ENCODE data around the gene UBE2QL1. TPM values are rescaled to one million over a fixed set of nuclear protein-coding genes. Genes with fewer than 3 reads are reported as not detected.

The UBE2QL1 gene
- total and polyA plus RNA-seq, 5 donors: 5.5 to 16.7 (median 13.5) TPM

DNA sequence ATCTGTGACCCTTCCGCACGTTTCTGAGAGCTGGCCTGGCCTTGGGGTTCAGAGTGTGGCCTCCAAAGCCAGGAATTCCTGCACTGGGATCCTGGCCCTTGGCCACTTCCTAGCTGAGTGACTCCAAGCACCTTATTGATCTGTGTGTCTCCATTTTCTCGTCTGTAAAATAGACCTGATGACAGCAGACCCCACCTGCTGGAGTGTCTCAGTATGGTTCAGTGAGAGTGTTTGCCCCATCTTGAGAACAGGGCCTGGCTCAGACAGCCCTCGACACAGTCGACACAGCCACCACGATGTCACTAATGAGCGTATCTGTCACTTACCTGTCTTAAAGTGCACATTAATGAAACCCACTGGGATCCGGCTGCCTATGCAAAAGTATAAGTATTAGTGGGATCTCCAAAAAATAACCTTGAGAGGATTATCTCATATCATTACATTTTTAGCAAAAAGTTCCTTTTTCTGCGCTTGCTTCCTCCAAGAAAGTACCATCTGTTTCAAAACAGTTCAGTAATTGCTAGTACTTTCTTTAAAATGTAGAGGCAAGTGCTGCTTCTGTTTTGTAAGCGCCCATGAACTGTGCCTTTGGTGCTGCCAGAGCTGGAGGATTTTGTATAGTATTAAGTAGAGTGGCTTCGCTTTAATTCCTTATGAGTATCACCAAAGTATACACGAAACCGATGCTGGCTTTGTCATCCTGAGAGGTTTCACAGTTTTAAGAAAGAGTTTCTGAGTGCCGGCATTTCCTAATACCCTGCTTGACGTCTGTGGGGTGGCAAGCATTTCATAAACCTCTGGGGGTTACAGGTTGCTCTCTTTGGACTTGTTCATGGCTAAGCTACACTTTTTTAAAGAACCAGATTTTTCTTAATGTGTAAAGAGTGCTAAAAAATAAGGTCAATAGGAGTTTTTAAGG lies 31.7 kb downstream of the UBE2QL1 start:
- WGBS: 82% methylated on average over 15 of the region's 15 CpGs
- no peaks in the 10 kb centered on the region for H3K27me3 ChIP-seq (ENCODE audit: control insufficient read depth, insufficient read depth)
- ATAC-seq: no peak
- DNase-seq: no peak
- H3K9me3 ChIP-seq (ENCODE audit: control insufficient read depth, low read length): no peaks in the 10 kb centered on the region
- no peak overlapping the region for H3K27ac ChIP-seq (ENCODE audit: low read length)
- intact Hi-C loops (cut with DNase I): no loop called here
- H3K4me3 ChIP-seq (ENCODE audit: low read length): no peak overlapping the region
- H3K4me1 ChIP-seq (ENCODE audit: control insufficient read depth, insufficient read depth, low read length): no peaks in the 10 kb centered on the region

DNA sequence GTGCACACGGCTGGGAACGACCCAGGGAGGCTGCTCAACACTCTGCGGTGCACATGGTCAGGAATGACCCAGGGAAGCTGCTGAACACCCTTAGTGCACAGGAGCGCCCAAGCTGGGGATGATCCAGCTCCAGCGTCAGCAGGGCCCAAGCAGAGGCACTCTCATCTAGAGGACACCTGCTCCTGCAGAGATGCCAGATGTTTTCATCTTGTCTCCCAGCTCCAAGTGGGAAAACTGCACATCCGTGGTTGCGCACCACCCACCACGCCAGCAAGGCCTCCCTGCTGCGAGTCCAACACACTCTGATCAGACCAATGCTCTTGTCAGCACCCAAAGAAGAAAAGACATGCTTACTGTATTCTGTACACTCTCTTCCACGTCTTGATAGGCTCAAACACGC lies 34.1 kb downstream of the UBE2QL1 start:
- intact Hi-C loops (cut with DNase I): no loop called here

DNA sequence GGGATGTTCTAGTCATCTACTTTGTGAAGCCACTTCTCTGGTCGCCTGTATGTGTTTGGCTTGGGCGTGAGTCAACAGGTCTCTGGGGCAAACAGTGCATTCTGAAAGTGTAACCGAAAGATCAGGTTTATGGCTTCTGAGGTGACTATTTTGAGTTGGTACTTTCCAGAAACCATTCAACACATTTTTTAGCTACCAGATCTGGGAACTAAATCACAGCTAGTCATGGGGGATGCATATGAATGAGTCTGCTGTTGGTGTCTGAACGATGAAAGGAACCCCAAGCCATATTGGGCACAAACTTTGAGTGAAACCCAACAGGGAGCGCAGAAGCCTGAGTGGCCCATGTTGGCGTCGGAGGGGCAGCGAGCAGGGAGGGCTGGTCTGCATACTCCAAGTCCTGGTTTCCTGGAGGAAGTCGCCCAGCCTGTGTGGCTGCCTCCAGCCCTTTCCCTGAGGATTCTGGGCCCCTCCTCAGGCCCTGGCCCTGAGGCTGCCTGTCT lies 35.3 kb downstream of the UBE2QL1 start:
- no peak overlapping the region for H3K4me3 ChIP-seq (ENCODE audit: low read length)
- ATAC-seq: no peak
- no peaks in the 10 kb centered on the region for H3K9me3 ChIP-seq (ENCODE audit: control insufficient read depth, low read length)
- H3K27me3 ChIP-seq (ENCODE audit: control insufficient read depth, insufficient read depth): no peaks in the 10 kb centered on the region
- no peak overlapping the region for H3K27ac ChIP-seq (ENCODE audit: low read length)
- WGBS: 88% methylated on average over 9 of the region's 9 CpGs
- intact Hi-C loops (cut with DNase I): no loop called here
- DNase-seq: no peak
- peaks cover 2% of the 10 kb centered on the region for H3K4me1 ChIP-seq (ENCODE audit: control insufficient read depth, insufficient read depth, low read length)

More for the DNA sequence above, 34.1 kb downstream of the UBE2QL1 start:
- H3K27ac ChIP-seq (ENCODE audit: low read length): no peak overlapping the region
- DNase-seq: no peak
- WGBS: 91% methylated on average over 11 of the region's 11 CpGs
- no peak for ATAC-seq
- no peaks in the 10 kb centered on the region for H3K9me3 ChIP-seq (ENCODE audit: control insufficient read depth, low read length)
- no peaks in the 10 kb centered on the region for H3K27me3 ChIP-seq (ENCODE audit: control insufficient read depth, insufficient read depth)
- H3K4me3 ChIP-seq (ENCODE audit: low read length): no peak overlapping the region
- H3K4me1 ChIP-seq (ENCODE audit: control insufficient read depth, insufficient read depth, low read length): peaks cover 1% of the 10 kb centered on the region

DNA sequence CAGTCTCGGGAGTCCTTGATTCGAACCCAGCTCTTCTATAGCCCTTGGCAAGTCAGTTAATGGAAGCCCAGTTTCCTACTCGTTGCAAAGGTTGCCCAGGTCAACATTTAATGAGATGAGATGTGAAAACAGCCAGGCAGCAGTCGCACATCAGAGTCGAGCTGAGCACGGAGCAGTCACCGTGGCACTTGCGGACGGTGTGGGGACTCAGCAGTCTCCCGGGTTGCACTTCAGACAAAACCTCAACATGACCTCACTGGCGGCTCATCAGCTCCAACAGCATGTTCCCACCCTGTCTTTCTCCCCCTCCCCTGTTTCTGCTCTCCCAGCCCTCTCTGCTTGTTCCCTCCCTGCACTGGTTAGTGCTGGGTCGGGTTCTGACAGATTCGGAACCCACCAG lies 35.8 kb downstream of the UBE2QL1 start:
- WGBS: 84% methylated on average over 13 of the region's 13 CpGs
- no peak overlapping the region for H3K4me3 ChIP-seq (ENCODE audit: low read length)

DNA sequence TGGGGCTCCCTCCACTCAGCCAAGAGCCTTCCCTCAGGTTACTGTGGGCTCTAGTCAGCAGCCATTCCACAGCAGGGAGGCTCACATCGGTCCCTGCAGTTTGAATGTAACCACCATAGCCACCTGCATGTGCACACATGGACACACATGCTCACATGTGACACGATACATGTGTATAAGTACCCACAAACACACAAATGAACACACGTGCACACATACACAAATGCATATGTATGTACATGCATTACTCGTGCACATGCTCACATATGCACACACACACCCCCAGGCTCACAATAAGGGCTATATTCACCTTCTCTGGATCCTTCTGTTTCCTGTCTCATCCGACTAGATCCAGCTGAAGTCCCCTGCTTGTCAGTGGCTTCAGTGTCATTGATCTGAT lies 36.2 kb downstream of the UBE2QL1 start:
- Histone ChIP-seq H3K9me3 (ENCODE audit: control insufficient read depth, low read length) (no peaks in the 10 kb centered on the region), H3K4me3 (ENCODE audit: low read length) (no peak overlapping the region), H3K27ac (ENCODE audit: low read length) (no peak overlapping the region), H3K27me3 (ENCODE audit: control insufficient read depth, insufficient read depth) (no peaks in the 10 kb centered on the region), H3K4me1 (ENCODE audit: control insufficient read depth, insufficient read depth, low read length) (peaks cover 2% of the 10 kb centered on the region)
- WGBS: 78% methylated on average over 5 of the region's 5 CpGs
- no peak for ATAC-seq
- DNase-seq: no peak
- intact Hi-C loops (cut with DNase I): no loop called here

More for the DNA sequence above, 35.8 kb downstream of the UBE2QL1 start:
- peaks cover 2% of the 10 kb centered on the region for H3K4me1 ChIP-seq (ENCODE audit: control insufficient read depth, insufficient read depth, low read length)
- H3K9me3 ChIP-seq (ENCODE audit: control insufficient read depth, low read length): no peaks in the 10 kb centered on the region
- DNase-seq: no peak
- no peak overlapping the region for H3K27ac ChIP-seq (ENCODE audit: low read length)
- intact Hi-C loops (cut with DNase I): no loop called here
- H3K27me3 ChIP-seq (ENCODE audit: control insufficient read depth, insufficient read depth): no peaks in the 10 kb centered on the region
- ATAC-seq: no peak

DNA sequence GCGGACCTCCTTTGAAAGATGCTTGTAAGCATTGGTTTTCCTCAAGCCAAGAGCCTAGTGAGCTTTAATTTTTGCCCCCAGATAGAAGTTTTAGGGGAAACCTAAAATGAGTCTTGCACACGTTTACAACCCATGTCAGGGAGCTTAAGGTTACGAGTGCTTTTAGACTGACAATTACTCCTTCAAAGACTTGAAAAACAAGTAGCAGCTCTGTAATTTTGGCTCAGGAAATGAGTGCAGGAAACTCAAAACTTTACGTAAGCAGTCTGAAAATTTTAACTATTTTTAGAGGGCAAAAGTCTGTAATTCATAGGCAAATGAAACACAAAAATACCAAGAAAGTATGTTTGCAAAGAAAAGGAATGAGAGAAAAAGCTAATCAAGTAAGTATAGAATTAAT lies 36.8 kb downstream of the UBE2QL1 start:
- DNase-seq: no peak
- WGBS: 48% methylated on average over 4 of the region's 4 CpGs

DNA sequence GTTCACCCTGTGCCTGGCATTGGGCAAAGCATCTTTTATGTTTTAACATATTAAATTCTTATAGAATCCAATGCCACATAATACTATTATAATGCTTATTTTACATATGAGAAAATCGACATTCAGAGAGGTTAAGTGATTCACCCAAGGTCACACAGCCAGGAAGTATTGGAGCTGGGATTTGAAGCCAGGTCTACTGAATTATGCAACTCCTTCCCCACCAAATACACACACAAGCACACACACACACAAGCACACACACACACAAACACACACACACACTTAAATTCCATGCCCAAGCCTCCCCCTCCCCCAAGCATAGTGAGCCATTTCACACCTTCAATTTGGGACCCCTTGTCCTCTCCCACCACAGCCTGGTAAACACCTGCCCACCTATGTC lies 37.4 kb downstream of the UBE2QL1 start:
- 89% methylated on average over 1 of the region's 1 CpG for WGBS
- ATAC-seq: no peak

More for the DNA sequence above, 36.8 kb downstream of the UBE2QL1 start:
- Histone ChIP-seq H3K4me3 (ENCODE audit: low read length) (no peak overlapping the region), H3K9me3 (ENCODE audit: control insufficient read depth, low read length) (no peaks in the 10 kb centered on the region), H3K27me3 (ENCODE audit: control insufficient read depth, insufficient read depth) (no peaks in the 10 kb centered on the region), H3K4me1 (ENCODE audit: control insufficient read depth, insufficient read depth, low read length) (peaks cover 2% of the 10 kb centered on the region), H3K27ac (ENCODE audit: low read length) (no peak overlapping the region)
- intact Hi-C loops (cut with DNase I): no loop called here
- ATAC-seq: no peak

DNA sequence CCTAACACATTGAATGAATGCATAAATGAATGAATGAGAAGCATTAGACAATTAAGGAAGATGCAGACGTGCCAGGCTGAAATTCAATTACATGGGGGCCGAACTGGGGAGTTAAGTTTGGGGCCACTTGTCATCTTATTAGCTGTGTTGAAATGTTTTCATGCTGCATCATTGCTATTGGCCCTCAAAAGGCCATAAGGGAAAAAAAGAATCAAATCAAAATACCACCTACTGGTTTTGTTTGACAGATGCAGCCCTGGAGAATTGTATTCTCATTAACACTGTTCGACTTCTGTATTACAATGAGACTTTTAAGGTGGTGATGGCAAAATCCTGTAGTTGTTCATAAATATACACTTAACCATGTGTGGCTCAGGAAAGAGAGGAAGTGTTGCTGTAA lies 38.4 kb downstream of the UBE2QL1 start:
- no peak for DNase-seq
- Histone ChIP-seq H3K9me3 (ENCODE audit: control insufficient read depth, low read length) (no peaks in the 10 kb centered on the region), H3K4me1 (ENCODE audit: control insufficient read depth, insufficient read depth, low read length) (peaks cover 2% of the 10 kb centered on the region), H3K4me3 (ENCODE audit: low read length) (no peak overlapping the region), H3K27me3 (ENCODE audit: control insufficient read depth, insufficient read depth) (no peaks in the 10 kb centered on the region), H3K27ac (ENCODE audit: low read length) (no peak overlapping the region)
- 53% methylated on average over 3 of the region's 3 CpGs for WGBS
- ATAC-seq: no peak
- intact Hi-C loops (cut with DNase I): no loop called here

More for the DNA sequence above, 37.4 kb downstream of the UBE2QL1 start:
- peaks cover 2% of the 10 kb centered on the region for H3K4me1 ChIP-seq (ENCODE audit: control insufficient read depth, insufficient read depth, low read length)
- intact Hi-C loops (cut with DNase I): no loop called here
- H3K9me3 ChIP-seq (ENCODE audit: control insufficient read depth, low read length): no peaks in the 10 kb centered on the region
- no peak overlapping the region for H3K27ac ChIP-seq (ENCODE audit: low read length)
- H3K27me3 ChIP-seq (ENCODE audit: control insufficient read depth, insufficient read depth): no peaks in the 10 kb centered on the region
- no peak overlapping the region for H3K4me3 ChIP-seq (ENCODE audit: low read length)
- DNase-seq: no peak

DNA sequence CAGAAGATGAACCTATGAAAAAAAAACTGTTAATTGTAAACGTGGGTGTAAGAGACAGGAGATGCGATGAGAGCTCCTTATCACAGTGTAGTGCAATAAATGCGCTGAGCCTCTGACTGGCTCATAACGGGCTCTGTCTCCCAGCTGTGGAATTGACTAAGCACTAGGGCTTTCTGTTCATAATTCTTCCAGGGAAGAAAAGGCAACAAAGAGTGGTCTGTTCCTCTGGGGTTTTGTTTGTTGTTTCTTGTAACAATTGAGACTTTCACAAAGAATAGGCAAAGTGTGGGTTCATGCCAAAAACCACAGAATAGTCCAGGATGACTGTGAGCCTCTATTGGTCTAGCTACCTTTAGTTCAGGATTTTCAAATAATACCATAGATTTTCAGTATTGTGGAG lies 39.4 kb downstream of the UBE2QL1 start:
- intact Hi-C loops (cut with DNase I): no loop called here
- Histone ChIP-seq H3K9me3 (ENCODE audit: control insufficient read depth, low read length) (no peaks in the 10 kb centered on the region), H3K27me3 (ENCODE audit: control insufficient read depth, insufficient read depth) (no peaks in the 10 kb centered on the region), H3K4me1 (ENCODE audit: control insufficient read depth, insufficient read depth, low read length) (peaks cover 2% of the 10 kb centered on the region), H3K4me3 (ENCODE audit: low read length) (no peak overlapping the region), H3K27ac (ENCODE audit: low read length) (no peak overlapping the region)
- WGBS: 14% methylated on average over 4 of the region's 4 CpGs
- ATAC-seq (peak; percentile 56 to 67), DNase-seq (no peak)

DNA sequence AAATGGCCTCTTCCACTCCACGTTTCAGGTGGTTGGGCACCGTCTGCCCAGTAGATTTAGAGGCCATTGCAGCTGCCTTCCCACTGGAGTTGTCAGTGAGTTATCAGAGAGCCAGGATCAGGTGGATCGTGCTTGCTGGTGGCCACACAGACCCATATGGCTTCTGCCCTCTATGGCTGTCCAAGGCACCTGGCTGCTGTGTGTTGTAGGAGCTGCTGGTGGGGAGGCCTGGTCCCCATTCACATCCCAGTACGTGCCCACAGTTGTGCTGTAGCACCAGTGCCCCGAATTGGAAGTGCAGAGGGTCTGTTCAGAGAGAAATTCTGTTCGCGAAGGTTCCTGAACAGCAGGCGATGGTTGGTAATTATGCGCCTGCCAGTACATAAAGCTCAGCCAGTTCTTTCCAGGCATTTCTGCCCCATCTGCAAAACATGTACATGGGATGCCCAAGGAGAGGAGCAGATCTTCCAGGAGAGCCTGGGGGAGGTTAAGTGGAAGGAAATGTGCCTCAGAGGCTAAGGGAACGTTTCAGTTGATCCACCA lies 41.1 kb downstream of the UBE2QL1 start:
- no peak overlapping the region for H3K4me3 ChIP-seq (ENCODE audit: low read length)
- H3K4me1 ChIP-seq (ENCODE audit: control insufficient read depth, insufficient read depth, low read length): peaks cover 2% of the 10 kb centered on the region
- no peaks in the 10 kb centered on the region for H3K27me3 ChIP-seq (ENCODE audit: control insufficient read depth, insufficient read depth)
- ATAC-seq: no peak
- intact Hi-C loops (cut with DNase I): no loop called here
- no peaks in the 10 kb centered on the region for H3K9me3 ChIP-seq (ENCODE audit: control insufficient read depth, low read length)
- DNase-seq: no peak
- H3K27ac ChIP-seq (ENCODE audit: low read length): no peak overlapping the region
- WGBS: 91% methylated on average over 10 of the region's 10 CpGs

DNA sequence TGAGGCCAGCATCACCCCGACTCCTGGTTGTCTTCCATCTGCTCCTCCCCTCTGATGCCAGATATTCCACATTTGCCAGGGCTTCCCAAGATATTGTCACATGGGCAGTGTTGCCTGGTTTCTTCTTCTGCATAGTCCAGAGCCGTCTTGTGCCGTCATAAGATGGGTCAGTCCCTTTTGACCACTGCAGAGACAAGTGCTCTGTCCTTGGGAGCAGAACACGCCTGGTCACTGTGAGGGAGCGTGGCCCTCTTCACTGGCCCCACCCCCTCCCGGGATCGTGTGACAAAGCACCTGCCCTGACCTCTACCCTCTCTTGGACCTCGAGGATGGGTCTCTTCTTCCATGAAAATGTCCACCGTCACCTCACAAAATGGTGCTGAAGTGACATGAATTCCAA lies 41.6 kb downstream of the UBE2QL1 start:
- Histone ChIP-seq H3K9me3 (ENCODE audit: control insufficient read depth, low read length) (no peaks in the 10 kb centered on the region), H3K4me1 (ENCODE audit: control insufficient read depth, insufficient read depth, low read length) (peaks cover 2% of the 10 kb centered on the region), H3K27me3 (ENCODE audit: control insufficient read depth, insufficient read depth) (no peaks in the 10 kb centered on the region), H3K4me3 (ENCODE audit: low read length) (no peak overlapping the region), H3K27ac (ENCODE audit: low read length) (no peak overlapping the region)
- intact Hi-C loops (cut with DNase I): no loop called here
- ATAC-seq: no peak
- DNase-seq: no peak
- 76% methylated on average over 9 of the region's 9 CpGs for WGBS

Measured in right cardiac atrium (tissue), 5 donors.